ENCODE results near the gene KLHL22.
A peak's percentile ranks its signal among the peaks of the same experiment; 100 is the strongest.

The KLHL22 gene

DNA sequence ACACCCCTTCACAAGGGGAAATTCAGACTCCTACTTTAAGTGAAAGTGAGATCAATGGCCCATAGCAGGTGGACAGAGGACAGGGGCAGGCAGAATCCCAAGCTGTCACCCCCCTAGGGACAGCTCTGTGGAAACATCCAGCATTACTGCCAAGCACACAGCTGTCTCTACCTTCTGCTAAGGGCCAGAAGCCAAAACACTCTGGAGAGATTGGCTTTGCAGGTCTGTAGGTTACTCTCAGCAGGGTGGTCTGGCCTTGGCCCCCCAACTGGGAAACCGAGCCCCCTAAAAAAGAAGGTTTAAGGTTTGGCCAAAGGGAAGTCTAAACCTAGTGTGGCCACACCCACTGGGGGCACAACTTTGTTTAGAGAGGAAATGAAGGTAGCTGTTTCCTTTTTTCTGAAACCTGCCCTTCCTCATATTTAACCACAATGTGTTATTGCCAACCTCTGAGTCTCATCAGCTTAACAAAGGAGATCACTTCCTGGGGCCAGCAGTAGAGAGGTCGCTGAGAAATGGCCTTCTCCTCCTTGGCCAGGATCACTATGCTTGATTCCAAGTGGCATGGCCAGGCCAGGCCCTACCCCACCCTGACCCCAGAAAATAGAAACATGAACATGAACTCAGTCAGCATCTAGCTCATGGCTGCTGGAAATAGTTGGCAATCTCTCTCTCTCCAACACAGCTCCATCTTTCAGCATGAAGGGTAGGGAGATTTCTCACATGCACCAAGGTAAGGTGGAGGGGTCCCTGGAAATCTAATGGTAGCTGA, 32.1 kb downstream of the KLHL22 start:
- Mint-ChIP-seq H3K27me3 (ENCODE audit: low read depth, poor library complexity) (peaks cover 3% of the 10 kb centered on the region), H3K4me1 (peaks cover 23% of the 10 kb centered on the region), H3K9me3 (no peaks in the 10 kb centered on the region), H3K27ac (no peak overlapping the region), H3K36me3 (ENCODE audit: low read depth) (peaks cover 22% of the 10 kb centered on the region), H3K4me3 (no peak overlapping the region)
- no peak for TF ChIP-seq CTCF (IDR thresholded peaks at IDR 0.05)
- no peak for DNase-seq

- Mint-ChIP-seq H3K36me3 (ENCODE audit: low read depth) (peaks cover 27% of the 10 kb centered on the region), H3K4me3 (no peak overlapping the region), H3K9me3 (no peaks in the 10 kb centered on the region), H3K27ac (peak overlapping the region; percentile 23), H3K4me1 (peaks cover 25% of the 10 kb centered on the region), H3K27me3 (ENCODE audit: low read depth, poor library complexity) (peaks cover 8% of the 10 kb centered on the region)
- TF ChIP-seq CTCF (IDR thresholded peaks at IDR 0.05): no peak
- DNase-seq: no peak
Measured at GRCh38 chr22:20459862-20460261, 35.7 kb downstream of the KLHL22 start.

GRCh38 chr22:20459152-20459542, 36.4 kb downstream of the KLHL22 start:
- DNase-seq: no peak
- no peaks in the 10 kb centered on the region for H3K9me3 Mint-ChIP-seq
- peaks cover 8% of the 10 kb centered on the region for H3K27me3 Mint-ChIP-seq (ENCODE audit: low read depth, poor library complexity)
- peaks cover 25% of the 10 kb centered on the region for H3K4me1 Mint-ChIP-seq
- TF ChIP-seq CTCF (IDR thresholded peaks at IDR 0.05): no peak
- peaks cover 26% of the 10 kb centered on the region for H3K36me3 Mint-ChIP-seq (ENCODE audit: low read depth)
- H3K27ac Mint-ChIP-seq: peak overlapping the region; percentile 23
- H3K4me3 Mint-ChIP-seq: no peak overlapping the region

- H3K27me3 Mint-ChIP-seq (ENCODE audit: low read depth, poor library complexity): peaks cover 8% of the 10 kb centered on the region
- H3K36me3 Mint-ChIP-seq (ENCODE audit: low read depth): peaks cover 21% of the 10 kb centered on the region
- peaks cover 25% of the 10 kb centered on the region for H3K4me1 Mint-ChIP-seq
- H3K4me3 Mint-ChIP-seq: no peak overlapping the region
- no peak for DNase-seq
- H3K9me3 Mint-ChIP-seq: no peaks in the 10 kb centered on the region
- peak overlapping the region; percentile 10 for H3K27ac Mint-ChIP-seq
- no peak for TF ChIP-seq CTCF (IDR thresholded peaks at IDR 0.05)
Measured at GRCh38 chr22:20458530-20459151, 37.0 kb downstream of the KLHL22 start.

DNA sequence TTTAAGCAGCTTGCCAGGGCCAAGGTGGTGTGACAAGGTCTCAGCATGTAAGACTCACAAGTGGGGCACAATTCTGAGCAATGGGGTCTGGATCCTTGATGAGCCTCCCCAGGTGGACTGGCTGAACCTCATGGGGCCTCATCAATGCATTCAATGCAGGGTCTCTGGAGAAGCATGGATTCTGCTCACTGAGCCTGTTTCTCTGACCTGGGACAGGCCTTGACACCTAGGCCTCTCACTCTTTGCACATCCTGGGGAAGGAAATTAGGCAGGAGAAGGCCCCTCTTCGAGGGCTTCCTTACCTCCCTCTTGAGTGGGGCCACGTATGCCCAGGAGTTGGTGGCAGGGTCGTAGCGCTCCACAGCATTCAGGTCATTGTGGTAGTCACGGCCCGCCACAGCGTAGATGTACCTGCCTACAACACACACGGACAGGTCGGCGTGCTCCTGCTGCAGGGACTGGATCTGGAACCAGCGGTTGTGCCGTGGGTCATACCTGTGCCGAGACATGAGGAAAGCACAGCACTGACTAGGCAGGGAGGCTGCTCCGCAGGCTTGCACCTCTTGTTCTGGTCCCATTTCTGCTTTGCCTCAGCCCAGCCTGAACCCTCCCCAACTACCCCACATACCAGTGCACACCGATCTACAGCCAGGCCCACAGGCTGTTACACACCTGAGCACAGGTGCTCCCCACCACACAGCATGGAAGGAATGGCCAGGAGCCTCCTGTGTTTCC, 37.9 kb downstream of the KLHL22 start:
- Mint-ChIP-seq H3K9me3 (no peaks in the 10 kb centered on the region), H3K27ac (peak overlapping the region; percentile 61), H3K4me3 (no peak overlapping the region), H3K4me1 (peaks cover 25% of the 10 kb centered on the region), H3K36me3 (ENCODE audit: low read depth) (peaks cover 19% of the 10 kb centered on the region), H3K27me3 (ENCODE audit: low read depth, poor library complexity) (peaks cover 8% of the 10 kb centered on the region)
- no peak for DNase-seq
- TF ChIP-seq CTCF (IDR thresholded peaks at IDR 0.05): no peak
